Measurements from ENCODE around the gene LRRC72.

- TF ChIP-seq, protein P1, sequence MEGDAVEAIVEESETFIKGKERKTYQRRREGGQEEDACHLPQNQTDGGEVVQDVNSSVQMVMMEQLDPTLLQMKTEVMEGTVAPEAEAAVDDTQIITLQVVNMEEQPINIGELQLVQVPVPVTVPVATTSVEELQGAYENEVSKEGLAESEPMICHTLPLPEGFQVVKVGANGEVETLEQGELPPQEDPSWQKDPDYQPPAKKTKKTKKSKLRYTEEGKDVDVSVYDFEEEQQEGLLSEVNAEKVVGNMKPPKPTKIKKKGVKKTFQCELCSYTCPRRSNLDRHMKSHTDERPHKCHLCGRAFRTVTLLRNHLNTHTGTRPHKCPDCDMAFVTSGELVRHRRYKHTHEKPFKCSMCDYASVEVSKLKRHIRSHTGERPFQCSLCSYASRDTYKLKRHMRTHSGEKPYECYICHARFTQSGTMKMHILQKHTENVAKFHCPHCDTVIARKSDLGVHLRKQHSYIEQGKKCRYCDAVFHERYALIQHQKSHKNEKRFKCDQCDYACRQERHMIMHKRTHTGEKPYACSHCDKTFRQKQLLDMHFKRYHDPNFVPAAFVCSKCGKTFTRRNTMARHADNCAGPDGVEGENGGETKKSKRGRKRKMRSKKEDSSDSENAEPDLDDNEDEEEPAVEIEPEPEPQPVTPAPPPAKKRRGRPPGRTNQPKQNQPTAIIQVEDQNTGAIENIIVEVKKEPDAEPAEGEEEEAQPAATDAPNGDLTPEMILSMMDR (IDR thresholded peaks at IDR 0.05; ENCODE audit: insufficient read depth, low read depth, low read length) = no peak
- TF ChIP-seq EZH2 (IDR thresholded peaks at IDR 0.05; ENCODE audit: insufficient read depth, low read length) = no peak
Measured at GRCh38 chr7:16543456-16543855, 16.8 kb downstream of the LRRC72 start.

Data from astrocyte (in vitro differentiated cells and primary cell).